PC-3 (cell line): ENCODE data around the gene JCAD. TPM values are rescaled to one million over a fixed set of nuclear protein-coding genes. Genes with fewer than 3 reads are reported as not detected.

Experiments
- ATAC-seq: fragments of 200-7000 bp; cut with Tn5 transposase; 2 replicates; pipeline ENCODE4 v1.9.1; 2020; ENCODE audit warnings: mild to moderate bottlenecking, moderate library complexity
- BruUV-seq: library from RNA; stranded (reverse); fragments of 400-500 nt; replicated peaks from 2 replicates; lab custom pipeline; 2021; lab: Mats Ljungman, UMichigan
- CTCF ChIA-PET: fragments of 300-600 bp; sonication (Branson Sonifier 250); formaldehyde crosslinking; loops from one replicate; lab custom pipeline; 2022; ENCODE audit warnings: antibody characterized with exemption; lab: Charles Lee
- POLR2A ChIA-PET: fragments of 300-600 bp; sonication (Branson Sonifier 250); formaldehyde crosslinking; loops from one replicate; lab custom pipeline; 2022; ENCODE audit warnings: antibody characterized with exemption; ENCODE audit not compliant: unreplicated experiment; lab: Charles Lee
- DNase-seq: peaks from one replicate; pipeline ENCODE4 v3.0.0-alpha.2; 2015
- H2AFZ ChIP-seq: fragments of 300-600 bp; sonication (generic); 2 replicates; pipeline ENCODE4 v1.6.0; 2016; ENCODE audit warnings: antibody characterized with exemption, low read length
- H3F3A ChIP-seq: fragments of 300-600 bp; sonication (generic); one replicate; pipeline ENCODE4 v1.6.0; 2017; ENCODE audit warnings: antibody characterized with exemption, low read length, control low read depth, mild to moderate bottlenecking; ENCODE audit not compliant: unreplicated experiment
- H3K27ac ChIP-seq: fragments of 300-600 bp; sonication (generic); 2 replicates; pipeline ENCODE4 v1.5.1; 2016; ENCODE audit warnings: mild to moderate bottlenecking, low read length
- H3K27me3 ChIP-seq: fragments of 300-600 bp; sonication (generic); 2 replicates; pipeline ENCODE4 v1.6.1; 2016; ENCODE audit warnings: low read length, mixed read lengths
- H3K36me3 ChIP-seq: fragments of 300-600 bp; sonication (generic); 2 replicates; pipeline ENCODE4 v1.6.1; 2016; ENCODE audit warnings: low read depth, mixed run types, low read length, mixed read lengths
- H3K4me1 ChIP-seq: fragments of 300-600 bp; sonication (generic); 2 replicates; pipeline ENCODE4 v1.5.1; 2016; ENCODE audit warnings: low read length; ENCODE audit not compliant: insufficient read depth
- H3K4me2 ChIP-seq: fragments of 300-600 bp; sonication (generic); 2 replicates; pipeline ENCODE4 v1.6.0; 2016; ENCODE audit warnings: low read length
- H3K4me3 ChIP-seq: fragments of 300-600 bp; sonication (generic); 2 replicates; pipeline ENCODE4 v1.5.1; 2016; ENCODE audit warnings: mild to moderate bottlenecking, low read length, mixed read lengths
- H3K79me2 ChIP-seq: fragments of 300-600 bp; sonication (generic); 2 replicates; pipeline ENCODE4 v1.6.1; 2017; ENCODE audit warnings: low read length, mixed read lengths
- H3K9ac ChIP-seq: fragments of 300-600 bp; sonication (generic); 2 replicates; pipeline ENCODE4 v1.6.0; 2016; ENCODE audit warnings: mild to moderate bottlenecking, low read length
- H3K9me2 ChIP-seq: fragments of 300-600 bp; sonication (generic); replicated peaks from 2 replicates; pipeline ENCODE4 v1.6.1; 2016; ENCODE audit warnings: mixed run types, low read length, mixed read lengths
- H3K9me3 ChIP-seq: fragments of 300-600 bp; sonication (generic); 2 replicates; pipeline ENCODE4 v1.6.1; 2016; ENCODE audit warnings: low read length, mixed read lengths
- H4K20me1 ChIP-seq: fragments of 300-600 bp; sonication (generic); 2 replicates; pipeline ENCODE4 v1.6.1; 2016; ENCODE audit warnings: low read length, mixed read lengths
- EZH2 ChIP-seq: fragments of 300-600 bp; sonication (generic); IDR thresholded peaks from one replicate; pipeline ENCODE4 v1.6.1; 2017; ENCODE audit warnings: antibody characterized with exemption, mild to moderate bottlenecking, low read length; ENCODE audit not compliant: unreplicated experiment
- EZH2phosphoT487 ChIP-seq: fragments of 300-600 bp; sonication (generic); IDR thresholded peaks from 2 replicates; pipeline ENCODE4 v1.6.1; 2018; ENCODE audit warnings: mild to moderate bottlenecking, antibody characterized with exemption, low read length, borderline replicate concordance
- intact Hi-C: fragments of 100-400 bp; cut with micrococcal nuclease; formaldehyde crosslinking; loops from 2 replicates; pipeline ENCODE4 v1.9.0; 2023
- total RNA-seq: library from RNA; depleted of rRNA; stranded (reverse); fragments of >200 nt; gene quantifications from 2 replicates; pipeline ENCODE4 v1.2.3, GENCODE V29; 2014
- TF ChIP-seq, protein P1 (sequence below): fragments of 300-600 bp; sonication (generic); conservative IDR thresholded peaks from 2 replicates; pipeline ENCODE4 v1.5.1; 2017; ENCODE audit warnings: antibody characterized with exemption, low read depth, mild to moderate bottlenecking, low read length

JCAD gene
- total RNA-seq, 1 experiment from 2014 or later, result 5.0 TPM

DNA sequence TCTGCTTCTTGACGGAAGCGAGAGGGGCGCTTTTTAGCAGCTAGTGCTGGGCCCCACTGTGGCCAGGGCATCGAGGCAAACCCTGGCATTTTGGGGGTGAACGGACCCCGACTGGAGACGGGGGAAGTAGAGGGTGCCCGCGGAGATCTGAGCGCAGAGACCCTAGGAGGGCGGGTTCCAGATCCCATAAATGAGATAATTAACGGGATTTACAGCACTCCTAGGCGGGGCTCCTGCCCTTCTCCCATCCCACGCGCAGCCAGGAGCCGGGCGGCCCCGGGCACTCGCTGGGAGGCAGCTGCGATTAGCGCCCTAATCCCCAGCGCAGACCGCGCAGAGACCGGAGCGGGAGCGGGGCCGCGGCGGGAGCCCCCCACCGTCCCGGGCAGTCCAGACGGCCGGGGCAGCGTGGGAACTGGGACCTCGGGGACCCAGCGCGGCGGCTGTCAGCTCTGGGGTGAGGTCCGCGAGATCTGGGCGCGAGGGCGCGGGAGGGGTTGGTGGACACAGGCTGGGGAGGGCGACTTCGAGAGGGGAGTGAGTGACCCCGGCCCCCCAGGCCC is 735 bp downstream of the JCAD start:
- intact Hi-C loops, result loop anchor here (5.0 kb wide), 1 partner anchor 39 kb away; no protein-coding TSS in a partner anchor
- H3K9me2 ChIP-seq, result no peaks in the 10 kb centered on the region
- peak overlapping the region; percentile 48 for H3K9ac ChIP-seq
- peak overlapping the region; percentile 77 for H2AFZ ChIP-seq
- DNase-seq, result no peak
- no TSS peak for BruUV-seq
- ChIA-PET CTCF (no interaction called here), POLR2A (no interaction called here)
- H3K79me2 ChIP-seq, result peaks cover 18% of the 10 kb centered on the region; the same call in 1 of the 2 replicates
- no peak for TF ChIP-seq EZH2
- TF ChIP-seq, protein P1, sequence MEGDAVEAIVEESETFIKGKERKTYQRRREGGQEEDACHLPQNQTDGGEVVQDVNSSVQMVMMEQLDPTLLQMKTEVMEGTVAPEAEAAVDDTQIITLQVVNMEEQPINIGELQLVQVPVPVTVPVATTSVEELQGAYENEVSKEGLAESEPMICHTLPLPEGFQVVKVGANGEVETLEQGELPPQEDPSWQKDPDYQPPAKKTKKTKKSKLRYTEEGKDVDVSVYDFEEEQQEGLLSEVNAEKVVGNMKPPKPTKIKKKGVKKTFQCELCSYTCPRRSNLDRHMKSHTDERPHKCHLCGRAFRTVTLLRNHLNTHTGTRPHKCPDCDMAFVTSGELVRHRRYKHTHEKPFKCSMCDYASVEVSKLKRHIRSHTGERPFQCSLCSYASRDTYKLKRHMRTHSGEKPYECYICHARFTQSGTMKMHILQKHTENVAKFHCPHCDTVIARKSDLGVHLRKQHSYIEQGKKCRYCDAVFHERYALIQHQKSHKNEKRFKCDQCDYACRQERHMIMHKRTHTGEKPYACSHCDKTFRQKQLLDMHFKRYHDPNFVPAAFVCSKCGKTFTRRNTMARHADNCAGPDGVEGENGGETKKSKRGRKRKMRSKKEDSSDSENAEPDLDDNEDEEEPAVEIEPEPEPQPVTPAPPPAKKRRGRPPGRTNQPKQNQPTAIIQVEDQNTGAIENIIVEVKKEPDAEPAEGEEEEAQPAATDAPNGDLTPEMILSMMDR, result no peak
- TF ChIP-seq EZH2phosphoT487, result no peak
- no peaks in the 10 kb centered on the region for H3F3A ChIP-seq
- no peak overlapping the region for H3K27ac ChIP-seq
- H3K4me1 ChIP-seq, result peaks cover 40% of the 10 kb centered on the region
- peak; percentile 35 for ATAC-seq
- no peaks in the 10 kb centered on the region for H3K27me3 ChIP-seq
- H3K36me3 ChIP-seq, result no peaks in the 10 kb centered on the region
- no peaks in the 10 kb centered on the region for H4K20me1 ChIP-seq
- H3K4me3 ChIP-seq, result peak overlapping the region; percentile 77
- peak overlapping the region; percentile 88 for H3K4me2 ChIP-seq
- H3K9me3 ChIP-seq, result no peaks in the 10 kb centered on the region

DNA sequence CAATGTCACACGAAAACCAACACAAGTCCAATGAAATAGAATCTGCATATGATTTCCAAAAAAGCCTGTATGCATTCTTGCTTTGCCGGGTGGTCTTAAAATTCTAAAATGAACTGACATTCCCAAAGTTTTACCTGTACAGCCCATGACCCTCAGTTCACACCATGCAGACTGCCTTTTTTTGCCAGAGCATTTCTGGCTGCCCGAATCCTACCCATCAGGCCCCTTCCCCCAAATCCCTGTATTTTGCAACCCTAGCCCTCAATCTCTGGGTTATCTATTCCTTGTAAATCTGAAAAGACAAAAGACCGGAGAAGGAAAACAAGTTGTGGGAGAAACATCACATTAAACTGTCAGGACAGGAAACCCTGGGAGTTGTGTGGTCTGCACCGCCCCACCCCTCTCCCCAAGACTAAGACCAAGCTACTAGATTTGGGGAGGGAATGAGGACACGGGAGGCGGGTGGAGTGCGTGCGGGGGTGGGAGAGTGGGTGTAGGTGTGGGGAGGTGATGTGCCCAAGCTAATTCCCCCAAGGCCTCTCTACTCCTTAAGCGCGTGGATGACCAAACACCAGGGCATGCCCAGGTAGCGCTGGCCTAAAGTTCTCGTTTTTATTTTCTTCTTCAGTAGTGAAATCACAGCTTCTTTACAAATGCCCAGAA is 1.4 kb downstream of the JCAD start:
- Histone ChIP-seq H3K27ac (peak overlapping the region; percentile 32), H4K20me1 (no peaks in the 10 kb centered on the region), H2AFZ (no peak overlapping the region), H3K4me3 (peak overlapping the region; percentile 77), H3K36me3 (no peaks in the 10 kb centered on the region), H3K9ac (peak overlapping the region; percentile 48), H3K4me2 (peak overlapping the region; percentile 88), H3K9me3 (no peaks in the 10 kb centered on the region), H3K4me1 (peaks cover 40% of the 10 kb centered on the region), H3F3A (no peaks in the 10 kb centered on the region), H3K27me3 (no peaks in the 10 kb centered on the region), H3K9me2 (no peaks in the 10 kb centered on the region), H3K79me2 (peaks cover 18% of the 10 kb centered on the region; the same call in 1 of the 2 replicates)
- peak; percentile 4 for DNase-seq
- ATAC-seq, result no peak
- POLR2A ChIA-PET, result no interaction called here
- CTCF ChIA-PET, result no interaction called here
- TSS peak; percentile 51 for BruUV-seq
- intact Hi-C loops, result loop anchor here (5.0 kb wide), 1 partner anchor 39 kb away; no protein-coding TSS in a partner anchor
- TF ChIP-seq, protein P1, result no peak
- no peak for TF ChIP-seq EZH2
- no peak for TF ChIP-seq EZH2phosphoT487

DNA sequence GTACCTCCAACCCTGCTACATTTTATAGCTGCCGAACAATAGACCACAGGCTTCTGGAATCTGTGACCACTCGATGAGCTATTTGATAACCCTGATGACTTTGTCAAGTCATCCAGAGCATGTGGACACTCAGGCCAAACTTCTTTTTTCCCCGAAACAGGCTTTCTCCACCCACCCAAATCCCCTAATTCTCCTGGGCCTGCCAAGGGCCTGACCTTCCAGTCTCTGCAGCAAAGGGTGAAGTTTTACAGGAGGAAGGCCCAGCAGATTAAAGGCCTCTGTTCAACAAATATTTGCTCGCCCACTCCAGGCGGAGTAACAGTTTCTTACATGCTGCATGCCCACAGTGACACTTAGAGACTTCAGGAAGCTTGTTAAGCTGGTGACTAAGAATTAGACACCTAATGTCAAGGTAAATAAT is 2.0 kb downstream of the JCAD start:
- peaks cover 42% of the 10 kb centered on the region for H3K4me1 ChIP-seq
- H3K9me3 ChIP-seq, result no peaks in the 10 kb centered on the region
- intact Hi-C loops, result loop anchor here (5.0 kb wide), 1 partner anchor 40 kb away; no protein-coding TSS in a partner anchor
- H3K27me3 ChIP-seq, result no peaks in the 10 kb centered on the region
- no peaks in the 10 kb centered on the region for H3F3A ChIP-seq
- no peak overlapping the region for H3K9ac ChIP-seq
- CTCF ChIA-PET, result no interaction called here
- no TSS peak for BruUV-seq
- no peak overlapping the region for H2AFZ ChIP-seq
- POLR2A ChIA-PET, result no interaction called here
- peak overlapping the region; percentile 77 for H3K4me3 ChIP-seq
- H3K36me3 ChIP-seq, result no peaks in the 10 kb centered on the region
- H3K4me2 ChIP-seq, result peak overlapping the region; percentile 88
- no peaks in the 10 kb centered on the region for H4K20me1 ChIP-seq
- ATAC-seq, result peak; percentile 29
- TF ChIP-seq, protein P1, result no peak
- TF ChIP-seq EZH2phosphoT487 (no peak), EZH2 (no peak)
- no peaks in the 10 kb centered on the region for H3K9me2 ChIP-seq
- H3K79me2 ChIP-seq, result peaks cover 18% of the 10 kb centered on the region; the same call in 1 of the 2 replicates
- peak overlapping the region; percentile 32; the same call in 1 of the 2 replicates for H3K27ac ChIP-seq
- peak; percentile 29 for DNase-seq
